Measurements from ENCODE around the gene PCCA.

GRCh38 chr13:100528353-100528752 lies 439.5 kb downstream of the PCCA start:
- no peak for TF ChIP-seq EP300 (IDR thresholded peaks at IDR 0.05)
- TF ChIP-seq, protein P1, sequence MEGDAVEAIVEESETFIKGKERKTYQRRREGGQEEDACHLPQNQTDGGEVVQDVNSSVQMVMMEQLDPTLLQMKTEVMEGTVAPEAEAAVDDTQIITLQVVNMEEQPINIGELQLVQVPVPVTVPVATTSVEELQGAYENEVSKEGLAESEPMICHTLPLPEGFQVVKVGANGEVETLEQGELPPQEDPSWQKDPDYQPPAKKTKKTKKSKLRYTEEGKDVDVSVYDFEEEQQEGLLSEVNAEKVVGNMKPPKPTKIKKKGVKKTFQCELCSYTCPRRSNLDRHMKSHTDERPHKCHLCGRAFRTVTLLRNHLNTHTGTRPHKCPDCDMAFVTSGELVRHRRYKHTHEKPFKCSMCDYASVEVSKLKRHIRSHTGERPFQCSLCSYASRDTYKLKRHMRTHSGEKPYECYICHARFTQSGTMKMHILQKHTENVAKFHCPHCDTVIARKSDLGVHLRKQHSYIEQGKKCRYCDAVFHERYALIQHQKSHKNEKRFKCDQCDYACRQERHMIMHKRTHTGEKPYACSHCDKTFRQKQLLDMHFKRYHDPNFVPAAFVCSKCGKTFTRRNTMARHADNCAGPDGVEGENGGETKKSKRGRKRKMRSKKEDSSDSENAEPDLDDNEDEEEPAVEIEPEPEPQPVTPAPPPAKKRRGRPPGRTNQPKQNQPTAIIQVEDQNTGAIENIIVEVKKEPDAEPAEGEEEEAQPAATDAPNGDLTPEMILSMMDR (IDR thresholded peaks at IDR 0.05), result no peak
- no peak for TF ChIP-seq POLR2AphosphoS5 (IDR thresholded peaks at IDR 0.05)
